GM10847 (cell line): Measurements from ENCODE around the gene DUSP22.
A peak's percentile ranks its signal among the peaks of the same experiment; 100 is the strongest.

Source experiments
- POLR2A ChIP-seq: IDR thresholded peaks from 2 replicates; pipeline ENCODE4 v1.6.1; 2011; ENCODE audit not compliant: insufficient read length; ENCODE audit errors: extremely low read depth

The DUSP22 gene

GRCh38 chr6:313087-313486, 20.8 kb downstream of the DUSP22 start:
- no peak for TF ChIP-seq POLR2A

DNA sequence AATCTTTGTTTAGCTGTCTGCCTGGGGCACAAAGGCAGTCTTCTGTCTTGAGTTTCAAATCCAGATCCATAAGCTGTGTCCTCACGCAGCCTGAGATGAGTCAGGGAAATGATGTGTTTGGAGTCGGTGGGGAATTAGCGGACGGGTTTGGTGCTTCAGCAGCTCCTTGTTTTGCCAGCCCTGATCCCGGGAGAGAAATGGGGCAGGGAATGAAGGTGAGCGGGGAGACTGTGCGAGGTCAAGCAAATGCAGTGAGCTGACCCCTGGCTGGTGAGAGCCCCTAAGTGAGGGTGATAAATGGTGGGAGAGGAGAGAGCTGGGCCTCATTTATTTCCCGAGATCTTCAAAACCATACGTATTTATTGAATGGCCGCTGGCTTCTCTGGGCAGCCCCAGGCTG, 21.6 kb downstream of the DUSP22 start:
- TF ChIP-seq POLR2A, result no peak

DNA sequence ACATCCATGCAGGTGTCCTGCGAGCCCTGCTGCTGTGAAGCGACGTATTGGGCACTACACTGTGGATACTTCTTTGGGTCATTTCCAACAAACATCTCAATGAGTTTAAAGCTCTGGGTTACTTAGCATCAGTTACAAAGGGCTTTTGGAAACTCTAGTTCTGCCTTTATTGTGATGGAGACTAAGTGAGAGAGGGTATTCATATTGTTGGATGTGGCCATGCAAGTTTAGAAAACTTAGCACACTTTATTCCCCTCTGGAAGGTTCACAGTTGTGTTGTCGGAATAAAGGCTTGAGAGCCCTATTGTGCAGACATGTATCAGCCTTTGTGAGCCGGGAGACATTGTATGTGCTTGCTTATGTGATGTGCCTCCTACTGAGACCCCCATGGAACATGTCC, 22.1 kb downstream of the DUSP22 start:
- TF ChIP-seq POLR2A, result no peak

GRCh38 chr6:315226-315625, 22.9 kb downstream of the DUSP22 start:
- no peak for TF ChIP-seq POLR2A

DNA sequence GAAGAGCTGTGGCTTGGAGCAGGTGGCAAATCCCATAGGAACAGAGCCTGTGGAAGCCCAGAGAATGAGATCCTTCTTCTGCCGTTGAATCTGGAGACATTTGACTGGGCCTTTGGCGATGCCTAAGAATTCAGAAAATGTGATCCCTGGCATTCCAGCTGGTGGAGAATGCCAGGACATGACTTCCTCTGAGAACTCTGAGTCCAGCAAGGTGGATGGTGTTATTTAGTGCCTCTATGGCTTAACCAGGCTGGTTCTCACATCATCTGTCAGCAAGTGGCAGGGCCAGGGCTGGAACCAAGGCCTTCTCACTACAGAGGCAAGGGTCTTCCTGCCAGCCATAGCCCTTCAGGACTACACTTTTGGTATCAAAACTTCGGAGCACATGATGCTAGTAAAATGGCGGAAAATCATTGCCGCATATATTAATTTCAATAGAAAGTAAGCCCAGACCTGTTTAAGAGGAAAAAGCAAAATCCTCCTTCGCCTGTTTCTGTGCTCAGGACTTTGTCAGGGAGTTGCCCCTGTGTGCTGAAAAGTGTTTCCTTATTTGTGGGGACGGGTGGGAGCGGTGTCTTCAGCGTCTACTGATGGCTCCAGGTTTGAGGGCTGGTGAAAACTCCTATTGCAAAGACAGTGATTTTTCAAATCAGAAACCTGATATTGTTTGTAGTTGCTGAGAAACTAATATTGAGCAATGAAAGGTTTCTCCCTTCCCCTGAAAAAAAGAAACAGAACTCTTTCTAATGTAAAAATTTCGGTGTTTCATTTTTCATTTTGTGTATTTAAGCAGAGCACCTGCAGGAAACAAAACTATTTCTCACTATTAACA, 23.9 kb downstream of the DUSP22 start:
- no peak for TF ChIP-seq POLR2A

DNA sequence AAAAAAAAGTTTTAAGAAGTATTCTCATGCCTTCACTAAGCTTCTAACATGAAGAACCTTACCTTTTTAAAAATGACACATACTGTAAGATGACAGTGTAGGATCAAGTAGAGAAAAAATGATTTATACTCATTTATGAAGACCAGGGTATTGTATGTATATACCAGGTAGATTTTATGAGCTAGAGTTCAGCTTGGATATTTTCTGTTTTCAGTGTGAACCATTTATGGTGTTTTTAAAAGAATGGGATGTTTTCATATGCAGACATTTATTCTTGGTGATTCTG, 24.4 kb downstream of the DUSP22 start:
- TF ChIP-seq POLR2A, result no peak

- no peak for TF ChIP-seq POLR2A
Measured at GRCh38 chr6:317060-317447, 24.8 kb downstream of the DUSP22 start.

- peak; percentile 9 for TF ChIP-seq POLR2A
Measured at GRCh38 chr6:317448-318144, 25.3 kb downstream of the DUSP22 start.

DNA sequence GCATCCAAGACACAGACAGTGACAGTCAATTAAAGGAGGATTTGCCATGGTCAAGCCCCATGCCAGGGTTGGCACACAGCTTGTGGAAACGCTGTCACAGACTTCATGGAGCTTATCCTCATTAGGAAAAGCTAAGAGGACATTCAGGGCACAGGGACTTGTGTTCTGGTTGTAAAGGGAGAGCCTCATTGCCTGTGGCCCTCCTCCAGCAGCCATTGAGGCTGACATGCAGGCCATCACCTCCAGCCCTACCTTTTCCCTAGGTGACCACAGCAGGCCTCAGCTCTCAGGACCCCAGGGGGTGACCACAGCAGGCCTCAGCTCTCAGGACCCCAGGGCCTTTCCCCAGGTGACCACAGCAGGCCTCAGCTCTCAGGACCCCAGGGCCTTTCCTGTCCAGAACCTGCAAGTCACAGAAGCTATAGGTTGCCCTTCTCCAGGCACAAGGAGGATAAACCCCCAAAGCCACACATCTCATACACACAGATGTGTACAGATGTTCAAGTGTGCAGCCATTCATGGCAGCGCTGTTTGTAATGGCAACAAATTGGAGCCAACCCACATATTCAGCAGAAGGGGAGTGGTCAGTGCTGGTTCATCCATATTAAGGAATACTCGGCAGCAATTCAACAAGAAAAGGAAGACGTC, 26.1 kb downstream of the DUSP22 start:
- TF ChIP-seq POLR2A, result no peak

- TF ChIP-seq POLR2A, result peak; percentile 54
Measured at GRCh38 chr6:319177-320131, 27.2 kb downstream of the DUSP22 start.

DNA sequence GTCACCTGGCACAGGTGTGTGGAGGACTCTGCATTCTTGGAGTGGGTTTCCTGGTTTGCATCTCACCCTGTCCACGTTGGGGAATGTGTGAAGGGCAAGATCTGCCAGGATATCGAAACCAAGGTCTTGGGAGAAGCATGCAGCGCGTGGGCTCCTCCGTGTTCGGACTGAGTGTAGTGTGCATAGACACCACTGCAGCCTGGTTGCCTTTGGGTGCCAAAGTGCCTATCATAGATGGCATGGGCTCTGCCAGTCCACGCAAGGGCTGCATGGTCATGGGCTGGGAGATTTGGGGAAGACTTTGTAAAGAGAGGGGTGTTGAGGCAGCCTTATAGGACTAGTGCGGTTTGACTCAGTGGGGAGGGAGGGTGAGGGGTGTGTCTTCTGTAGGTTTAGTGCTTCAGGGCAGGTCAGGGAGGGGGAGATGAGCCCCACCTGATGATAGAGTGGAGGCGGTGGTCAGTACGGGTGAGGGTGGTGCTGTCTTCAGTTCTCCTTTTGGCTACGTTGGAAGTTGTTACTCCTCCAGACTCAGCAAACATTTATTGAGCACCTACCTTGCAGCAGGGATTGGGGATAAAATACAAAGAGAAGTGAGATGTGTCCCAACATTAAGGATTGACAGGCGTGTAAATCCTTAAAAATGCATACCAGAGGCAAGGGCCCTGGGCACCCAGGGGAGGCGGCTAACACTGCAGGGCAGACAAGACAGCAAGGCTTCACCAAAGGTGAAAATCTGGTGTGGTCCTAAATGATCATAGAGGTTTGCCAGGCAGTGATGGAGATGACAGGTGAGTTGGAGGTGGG, 28.3 kb downstream of the DUSP22 start:
- TF ChIP-seq POLR2A, result peak; percentile 21

GRCh38 chr6:321158-321438, 28.8 kb downstream of the DUSP22 start:
- no peak for TF ChIP-seq POLR2A

DNA sequence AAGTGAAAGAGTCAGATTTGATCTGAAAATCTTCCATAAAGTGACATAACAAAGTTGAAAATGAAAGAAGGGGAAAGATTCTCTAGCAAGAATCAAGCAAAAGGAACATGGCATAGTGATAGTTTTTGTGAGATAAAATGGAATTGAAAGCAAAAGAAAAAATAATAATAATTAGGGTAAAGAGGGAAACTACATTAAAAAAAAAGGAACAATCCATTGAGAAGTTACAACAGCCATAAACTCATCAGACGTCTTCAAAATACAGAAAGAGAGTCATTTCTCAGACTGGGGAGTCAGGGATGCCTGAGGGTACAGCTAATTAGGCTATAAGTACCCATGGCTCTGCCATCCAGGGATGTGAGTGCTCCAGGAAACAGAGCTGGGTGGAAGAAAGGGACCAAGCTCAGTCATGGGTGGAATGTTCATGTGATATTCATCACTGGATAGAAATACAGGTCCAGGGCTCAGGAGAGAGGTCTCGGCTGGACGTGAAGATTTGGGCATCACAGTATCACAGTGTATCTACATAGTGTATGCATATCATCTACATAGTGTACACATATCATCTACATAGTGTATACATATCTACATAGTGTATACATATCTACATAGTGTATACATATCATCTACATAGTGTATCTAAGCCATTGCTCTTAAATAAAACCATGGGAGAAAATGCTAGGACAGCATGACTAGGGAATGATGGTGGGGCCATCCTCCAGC, 29.4 kb downstream of the DUSP22 start:
- TF ChIP-seq POLR2A, result no peak
